T1000 (cell line): ENCODE measurements around the gene CRYBA4.

ENCODE experiments used
- DNase-seq: peaks from one replicate; lab custom pipeline; 2025; ENCODE audit warnings: mixed read lengths; lab: John Stamatoyannopoulos, UW

The CRYBA4 gene

GRCh38 chr22:26660961-26661578 is 39.3 kb downstream of the CRYBA4 start:
- DNase-seq = no peak

DNA sequence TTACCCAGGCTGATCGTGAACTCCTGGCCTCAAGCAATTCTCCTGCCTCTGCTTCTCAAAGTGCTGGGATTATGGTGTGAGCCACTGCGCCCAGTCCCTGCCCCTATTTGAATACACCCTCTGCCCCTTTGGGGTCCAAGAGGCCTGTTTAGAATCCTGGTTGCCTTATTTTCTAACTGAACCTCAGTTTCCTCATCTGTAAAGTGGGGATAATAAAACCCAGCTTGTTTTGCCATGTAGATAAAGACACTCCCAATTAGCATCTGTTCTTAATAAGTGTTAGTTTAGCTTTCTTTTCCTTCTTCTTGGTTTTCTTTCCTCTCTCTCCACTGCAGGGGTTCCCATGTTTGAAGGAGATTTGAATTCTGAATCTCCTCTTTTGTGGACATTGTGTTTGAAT is 40.4 kb downstream of the CRYBA4 start:
- no peak for DNase-seq

DNA sequence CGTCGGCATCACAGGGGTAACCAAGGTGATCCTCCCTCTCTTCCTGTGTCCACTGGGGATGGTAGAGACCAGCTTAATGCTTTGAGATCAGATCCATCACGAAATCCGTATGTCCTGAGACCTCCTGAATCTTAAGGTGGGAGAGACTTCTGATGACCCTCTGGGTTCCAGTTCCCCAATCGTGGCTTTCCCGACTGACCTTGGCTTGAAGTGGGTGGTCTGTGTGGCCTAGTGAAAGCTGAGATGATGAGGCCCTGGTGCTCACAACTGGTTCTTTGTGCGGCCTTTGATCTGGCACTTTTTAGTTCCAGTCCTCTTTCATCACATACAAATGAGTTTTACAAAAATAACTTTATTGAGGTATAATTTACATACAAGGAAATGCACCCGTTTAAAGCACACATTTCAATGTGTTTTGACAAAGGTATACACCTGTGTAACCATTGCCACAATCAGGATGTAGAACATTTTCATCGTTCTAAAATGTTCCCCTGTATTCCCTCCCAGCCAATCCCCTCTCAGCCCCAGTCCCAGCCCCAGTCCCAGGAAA is 41.7 kb downstream of the CRYBA4 start:
- DNase-seq = no peak

DNA sequence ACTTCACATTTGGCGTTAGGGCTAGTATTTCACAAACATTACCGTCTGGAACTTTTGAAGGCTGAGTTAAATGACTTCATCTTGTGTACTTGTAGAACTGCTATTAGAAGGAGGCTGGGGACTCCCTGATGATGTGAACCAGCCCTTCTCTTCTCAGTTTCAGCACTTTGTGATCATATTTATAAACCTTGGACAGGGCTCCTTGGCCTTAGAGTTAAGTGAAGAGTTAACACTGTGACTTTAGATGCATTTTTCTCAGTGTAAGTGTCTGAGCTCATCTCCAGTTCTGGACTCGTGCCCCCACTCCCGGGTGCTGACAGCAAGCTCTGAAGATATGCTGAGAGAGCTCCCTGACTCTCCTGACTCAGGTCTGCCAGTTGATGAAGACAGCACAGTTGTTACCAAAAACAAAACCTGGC is 44.1 kb downstream of the CRYBA4 start:
- DNase-seq = no peak

- DNase-seq = no peak
Measured at GRCh38 chr22:26667140-26667539, 45.4 kb downstream of the CRYBA4 start.

DNA sequence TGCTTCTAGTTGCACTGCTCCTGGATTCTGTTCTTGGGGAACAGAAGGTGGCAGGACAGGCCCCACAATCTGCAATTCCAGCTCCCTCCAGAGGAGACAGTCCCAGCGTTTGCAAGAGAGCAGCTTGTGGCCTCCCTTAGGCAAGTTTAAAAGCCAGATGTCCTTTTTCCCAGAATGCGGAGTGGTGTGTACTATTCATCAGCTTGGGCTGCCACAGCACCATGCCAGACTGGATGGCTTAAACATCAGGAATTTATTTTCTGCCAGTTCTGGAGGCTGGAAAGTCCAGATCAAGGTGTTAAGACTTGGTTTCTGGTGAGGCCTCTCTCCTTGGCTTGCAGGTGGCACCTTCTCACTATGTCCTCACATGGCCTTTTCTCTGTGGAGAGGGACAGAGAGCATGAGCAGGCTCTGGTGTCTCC is 47.3 kb downstream of the CRYBA4 start:
- no peak for DNase-seq

GRCh38 chr22:26670459-26670858 is 48.7 kb downstream of the CRYBA4 start:
- no peak for DNase-seq

- no peak for DNase-seq
Measured at GRCh38 chr22:26671317-26672059, 49.7 kb downstream of the CRYBA4 start.

DNA sequence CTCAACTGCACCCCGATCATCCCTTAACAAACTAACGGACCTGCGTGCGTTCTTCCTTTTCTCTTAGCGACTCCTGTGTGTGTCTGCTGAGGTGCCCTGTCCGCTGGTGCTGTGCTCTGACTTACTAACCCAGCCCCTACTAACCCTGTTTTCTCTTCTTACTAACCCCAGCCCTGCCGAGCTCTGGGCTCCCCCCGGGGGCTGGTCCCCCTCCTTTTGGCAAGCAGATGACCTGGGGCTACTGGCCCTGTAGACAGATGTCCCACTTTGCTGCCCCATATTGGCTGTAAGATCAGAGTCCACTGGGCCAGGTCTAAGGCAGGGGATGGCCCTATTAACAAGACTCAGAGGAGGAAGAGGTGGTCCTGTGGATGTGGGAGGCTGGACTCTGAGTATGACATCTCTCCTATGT is 50.3 kb downstream of the CRYBA4 start:
- DNase-seq = no peak

DNA sequence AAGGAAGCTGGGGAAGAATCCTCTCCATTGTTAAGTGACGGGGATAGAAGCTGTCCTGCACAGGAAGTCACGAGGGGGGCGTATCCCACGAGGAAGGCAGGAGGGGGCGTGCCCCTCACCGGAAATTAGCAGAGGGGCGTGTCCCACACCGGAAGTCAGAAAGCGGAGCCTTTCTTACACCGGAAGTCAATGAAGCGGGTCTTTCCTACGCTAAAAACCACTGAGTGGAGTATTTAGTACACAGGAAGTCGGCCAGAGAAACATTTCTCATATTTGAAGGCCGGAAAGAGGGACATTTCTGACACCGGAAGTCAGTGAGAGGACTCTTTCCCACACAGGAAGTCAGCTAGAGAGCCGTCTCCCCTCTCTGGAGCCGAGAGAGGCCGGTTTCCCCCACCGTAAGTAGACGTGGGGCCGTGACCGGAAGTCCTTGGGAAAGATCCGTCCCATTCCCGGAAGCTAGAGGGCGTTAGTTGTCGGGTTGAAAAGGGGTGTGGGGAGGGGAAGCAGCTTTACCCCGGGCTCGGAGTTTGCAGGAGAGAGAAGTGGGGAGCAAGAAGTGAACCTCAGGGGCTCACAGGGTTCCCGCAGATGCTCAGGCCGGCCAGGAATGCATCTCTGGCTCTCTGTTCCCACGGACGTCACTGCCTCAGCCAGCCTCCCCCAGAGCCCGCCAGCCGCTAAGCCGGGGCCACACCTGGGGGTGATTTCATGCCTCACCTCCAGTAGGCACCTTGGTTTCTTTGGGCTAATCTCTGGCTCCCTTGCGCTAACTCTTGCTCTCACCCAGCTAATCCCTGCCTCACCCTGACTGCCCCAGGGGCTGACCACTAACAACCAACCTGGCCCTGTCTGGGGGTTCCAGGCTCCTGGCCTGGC is 51.1 kb downstream of the CRYBA4 start:
- DNase-seq = peak; percentile 86

DNA sequence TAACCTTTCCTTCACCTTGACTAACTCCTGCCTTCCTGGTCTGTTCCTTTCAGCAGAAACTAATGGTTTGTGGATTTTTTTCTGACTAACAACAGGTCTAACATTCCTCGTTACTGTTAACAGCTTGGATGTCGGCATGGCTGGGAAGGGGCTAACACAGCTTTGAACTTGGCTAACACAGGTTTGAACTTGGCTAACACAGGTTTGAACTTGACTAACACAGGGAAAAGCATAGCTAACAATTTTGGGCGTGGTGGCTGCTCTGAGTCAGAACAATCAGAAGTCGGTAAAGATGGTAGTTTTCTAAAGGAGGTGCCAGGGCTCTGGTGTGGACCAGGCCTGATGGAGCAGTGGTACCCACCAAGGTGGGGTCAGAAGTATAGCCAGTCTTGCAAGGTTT is 51.7 kb downstream of the CRYBA4 start:
- no peak for DNase-seq

DNA sequence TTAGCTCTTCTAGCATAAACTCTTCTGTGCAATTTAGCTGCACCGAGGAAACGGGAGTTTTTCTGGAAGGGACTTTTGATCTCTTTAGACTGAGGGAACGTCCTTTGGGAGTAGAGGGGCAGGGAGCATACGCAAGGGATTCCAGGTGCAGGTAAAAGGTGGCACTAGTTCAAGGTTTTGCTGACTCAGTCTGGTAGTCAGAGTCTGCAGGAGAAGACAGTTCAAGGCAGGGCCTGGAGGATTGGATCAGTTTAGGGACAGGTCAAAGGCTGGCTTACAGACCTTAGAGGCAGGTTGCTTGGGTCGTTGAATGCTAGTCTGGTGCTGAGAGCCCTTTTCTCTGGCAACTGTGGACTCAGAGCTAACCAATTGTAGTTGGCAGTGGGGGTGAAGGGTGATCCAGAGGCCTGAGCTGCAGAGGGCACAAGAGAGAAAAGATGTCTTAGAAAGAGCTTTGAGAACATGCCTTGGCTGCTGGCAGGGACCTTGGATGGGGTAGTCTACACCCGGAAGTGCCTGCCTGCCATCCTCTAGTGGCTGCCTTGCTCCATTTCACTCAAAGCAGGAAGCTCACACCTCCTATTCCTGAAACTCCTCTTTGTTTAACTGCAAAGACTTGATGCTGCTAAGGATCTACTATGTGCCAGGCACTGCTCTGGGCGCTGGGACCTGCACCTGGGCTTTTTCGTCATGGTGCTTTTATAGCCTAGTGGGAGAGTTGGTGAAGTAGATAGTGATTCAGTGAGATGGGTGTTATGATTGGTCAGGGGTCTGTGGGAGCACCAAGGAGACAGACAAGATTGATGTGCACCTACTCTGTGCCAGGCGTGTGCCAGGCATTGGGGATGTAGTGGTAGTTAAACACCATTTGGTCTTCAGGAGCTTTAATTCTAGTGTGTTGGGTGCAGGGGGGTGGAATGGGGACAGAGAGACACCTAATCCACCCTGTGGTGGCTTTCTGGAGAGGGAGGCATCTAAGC is 52.7 kb downstream of the CRYBA4 start:
- no peak for DNase-seq

GRCh38 chr22:26675687-26676268 is 54.0 kb downstream of the CRYBA4 start:
- DNase-seq = no peak

GRCh38 chr22:26677217-26677616 is 55.5 kb downstream of the CRYBA4 start:
- no peak for DNase-seq

- DNase-seq = peak; percentile 54
Measured at GRCh38 chr22:26679003-26679629, 57.4 kb downstream of the CRYBA4 start.
